Measurements from ENCODE around the gene CERS6. TPM values are rescaled to one million over a fixed set of nuclear protein-coding genes. Genes with fewer than 3 reads are reported as not detected.

CERS6 gene
- total RNA-seq, 1 donor from 2014 or later, result 27.7 TPM

DNA sequence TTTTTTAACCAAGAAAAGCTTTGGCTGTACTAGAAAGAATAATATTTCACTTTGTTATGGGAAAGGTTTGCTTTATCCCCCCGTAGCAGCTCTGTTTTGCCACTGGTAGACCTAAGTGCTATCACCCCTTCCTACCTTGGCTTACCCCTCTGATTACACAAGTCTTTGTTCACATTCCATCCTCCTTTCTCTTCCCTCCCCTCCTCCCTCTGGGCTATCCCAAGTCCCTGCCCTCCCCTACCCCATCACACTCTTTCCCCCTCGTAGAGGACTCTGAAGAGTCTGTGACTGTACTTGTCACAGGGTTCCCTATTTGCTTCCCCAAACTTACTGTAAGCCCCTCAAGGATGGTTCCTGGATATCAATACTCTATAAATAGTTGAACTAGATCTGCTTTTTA, 193.5 kb downstream of the CERS6 start:
- Histone ChIP-seq H3K27ac (no peak overlapping the region), H3K4me3 (no peak overlapping the region)
- TF ChIP-seq POLR2AphosphoS5 (IDR thresholded peaks at IDR 0.05; ENCODE audit: insufficient read depth in 1 of 2, low read depth in 1 of 2) (no peak), POLR2A (IDR thresholded peaks at IDR 0.05) (no peak)
- TF ChIP-seq, protein P1, sequence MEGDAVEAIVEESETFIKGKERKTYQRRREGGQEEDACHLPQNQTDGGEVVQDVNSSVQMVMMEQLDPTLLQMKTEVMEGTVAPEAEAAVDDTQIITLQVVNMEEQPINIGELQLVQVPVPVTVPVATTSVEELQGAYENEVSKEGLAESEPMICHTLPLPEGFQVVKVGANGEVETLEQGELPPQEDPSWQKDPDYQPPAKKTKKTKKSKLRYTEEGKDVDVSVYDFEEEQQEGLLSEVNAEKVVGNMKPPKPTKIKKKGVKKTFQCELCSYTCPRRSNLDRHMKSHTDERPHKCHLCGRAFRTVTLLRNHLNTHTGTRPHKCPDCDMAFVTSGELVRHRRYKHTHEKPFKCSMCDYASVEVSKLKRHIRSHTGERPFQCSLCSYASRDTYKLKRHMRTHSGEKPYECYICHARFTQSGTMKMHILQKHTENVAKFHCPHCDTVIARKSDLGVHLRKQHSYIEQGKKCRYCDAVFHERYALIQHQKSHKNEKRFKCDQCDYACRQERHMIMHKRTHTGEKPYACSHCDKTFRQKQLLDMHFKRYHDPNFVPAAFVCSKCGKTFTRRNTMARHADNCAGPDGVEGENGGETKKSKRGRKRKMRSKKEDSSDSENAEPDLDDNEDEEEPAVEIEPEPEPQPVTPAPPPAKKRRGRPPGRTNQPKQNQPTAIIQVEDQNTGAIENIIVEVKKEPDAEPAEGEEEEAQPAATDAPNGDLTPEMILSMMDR (IDR thresholded peaks at IDR 0.05), result no peak

DNA sequence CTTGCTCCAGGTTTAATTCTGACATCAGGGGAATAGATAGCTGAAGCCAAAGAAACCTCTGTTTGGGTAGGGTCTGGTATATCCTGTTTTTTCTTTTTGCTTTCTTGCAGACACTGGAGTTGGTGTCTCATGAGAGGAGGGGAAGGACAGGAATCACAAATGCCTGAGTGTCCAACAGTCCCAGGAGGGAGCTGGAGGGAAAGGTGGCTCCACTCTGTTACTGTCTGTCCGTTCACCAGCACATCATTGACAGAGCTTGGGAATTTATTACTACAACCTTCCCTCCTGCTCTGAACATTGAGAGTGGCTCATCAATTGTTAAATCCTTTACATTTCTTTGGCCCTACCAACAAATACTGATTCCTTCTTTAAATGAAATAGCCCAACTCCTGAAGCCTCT, 194.1 kb downstream of the CERS6 start:
- H3K36me3 ChIP-seq, result no peaks in the 10 kb centered on the region
- H3K9me3 ChIP-seq, result no peaks in the 10 kb centered on the region
- TF ChIP-seq, protein P1 (IDR thresholded peaks at IDR 0.05), result no peak
- no peak for TF ChIP-seq POLR2A (IDR thresholded peaks at IDR 0.05)
- TF ChIP-seq POLR2AphosphoS5 (IDR thresholded peaks at IDR 0.05; ENCODE audit: insufficient read depth in 1 of 2, low read depth in 1 of 2), result no peak
- H3K27ac ChIP-seq, result no peak overlapping the region
- no peaks in the 10 kb centered on the region for H3K27me3 ChIP-seq
- peaks cover 7% of the 10 kb centered on the region for H3K4me1 ChIP-seq
- no peak for DNase-seq (ENCODE audit: extremely low spot score in 2 of 2)
- H3K4me3 ChIP-seq, result no peak overlapping the region
- intact Hi-C loops (cut with DNase I), result no loop called here

More for the DNA sequence above, 193.5 kb downstream of the CERS6 start:
- H3K36me3 ChIP-seq, result no peaks in the 10 kb centered on the region
- no peak for DNase-seq (ENCODE audit: extremely low spot score in 2 of 2)
- no peaks in the 10 kb centered on the region for H3K27me3 ChIP-seq
- no peaks in the 10 kb centered on the region for H3K9me3 ChIP-seq
- intact Hi-C loops (cut with DNase I), result no loop called here
- peaks cover 7% of the 10 kb centered on the region for H3K4me1 ChIP-seq

DNA sequence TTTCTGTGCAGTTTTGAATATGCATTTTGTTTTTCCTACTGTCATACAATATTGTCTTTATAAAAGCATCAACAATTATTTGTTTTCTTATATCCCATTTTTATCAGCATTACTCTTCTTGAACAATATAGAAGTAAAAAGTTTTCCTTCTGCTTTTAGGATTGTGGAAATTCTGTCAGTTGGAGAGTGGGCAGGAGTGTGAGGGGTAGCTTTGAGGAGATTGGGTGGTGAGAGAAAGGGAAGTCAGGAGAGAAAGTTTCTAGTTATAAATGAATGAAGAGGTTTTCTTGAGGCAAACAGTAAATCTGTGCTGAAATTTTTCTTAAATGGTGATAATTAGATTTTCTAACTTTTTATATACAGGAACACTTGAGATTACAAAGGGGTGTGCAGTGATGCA, 194.7 kb downstream of the CERS6 start:
- Histone ChIP-seq H3K27me3 (no peaks in the 10 kb centered on the region), H3K4me1 (peaks cover 7% of the 10 kb centered on the region), H3K4me3 (no peak overlapping the region), H3K36me3 (no peaks in the 10 kb centered on the region), H3K9me3 (no peaks in the 10 kb centered on the region), H3K27ac (no peak overlapping the region)
- TF ChIP-seq, protein P1 (IDR thresholded peaks at IDR 0.05), result no peak
- TF ChIP-seq POLR2AphosphoS5 (IDR thresholded peaks at IDR 0.05; ENCODE audit: insufficient read depth in 1 of 2, low read depth in 1 of 2) (no peak), POLR2A (IDR thresholded peaks at IDR 0.05) (no peak)
- no peak for DNase-seq (ENCODE audit: extremely low spot score in 2 of 2)
- intact Hi-C loops (cut with DNase I), result no loop called here

GRCh38 chr2:168652997-168653921, 197.2 kb downstream of the CERS6 start:
- Histone ChIP-seq H3K4me3 (no peak overlapping the region), H3K4me1 (peaks cover 7% of the 10 kb centered on the region), H3K36me3 (no peaks in the 10 kb centered on the region), H3K9me3 (no peaks in the 10 kb centered on the region), H3K27ac (no peak overlapping the region), H3K27me3 (no peaks in the 10 kb centered on the region)
- no peak for DNase-seq (ENCODE audit: extremely low spot score in 2 of 2)
- TF ChIP-seq POLR2A (IDR thresholded peaks at IDR 0.05) (no peak), POLR2AphosphoS5 (IDR thresholded peaks at IDR 0.05; ENCODE audit: insufficient read depth in 1 of 2, low read depth in 1 of 2) (no peak)
- TF ChIP-seq, protein P1 (IDR thresholded peaks at IDR 0.05), result no peak
- intact Hi-C loops (cut with DNase I), result no loop called here

DNA sequence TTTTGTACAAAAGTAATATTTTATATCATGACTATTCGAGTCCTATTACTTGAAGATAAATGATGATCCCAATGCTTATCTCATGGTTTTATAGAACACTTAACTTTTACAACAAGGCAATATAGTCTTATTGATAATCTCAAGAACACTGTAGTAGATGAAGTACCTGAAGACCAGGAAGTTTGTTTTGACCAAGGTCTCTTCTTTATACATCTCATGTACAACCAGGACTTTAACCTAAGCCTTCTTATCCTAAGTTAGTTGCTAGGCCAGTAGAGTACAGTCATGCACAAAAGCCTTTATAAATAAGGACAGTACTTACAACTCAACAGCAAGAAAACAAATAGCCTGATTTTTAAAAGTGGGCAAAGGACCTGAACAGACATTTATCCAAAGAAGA, 198.6 kb downstream of the CERS6 start:
- no peak for TF ChIP-seq POLR2A (IDR thresholded peaks at IDR 0.05)
- TF ChIP-seq, protein P1 (IDR thresholded peaks at IDR 0.05), result no peak
- no peak for TF ChIP-seq POLR2AphosphoS5 (IDR thresholded peaks at IDR 0.05; ENCODE audit: insufficient read depth in 1 of 2, low read depth in 1 of 2)
- H3K4me3 ChIP-seq, result no peak overlapping the region
- no peaks in the 10 kb centered on the region for H3K36me3 ChIP-seq
- no peaks in the 10 kb centered on the region for H3K27me3 ChIP-seq
- H3K27ac ChIP-seq, result no peak overlapping the region
- H3K9me3 ChIP-seq, result no peaks in the 10 kb centered on the region
- H3K4me1 ChIP-seq, result peaks cover under 1% of the 10 kb centered on the region
- no peak for DNase-seq (ENCODE audit: extremely low spot score in 2 of 2)
- intact Hi-C loops (cut with DNase I), result no loop called here
